PC-3 (cell line): ENCODE measurements around the gene ADGRE1. TPM values are rescaled to one million over a fixed set of nuclear protein-coding genes. Genes with fewer than 3 reads are reported as not detected.

Experiments
- ATAC-seq: fragments of 200-7000 bp; cut with Tn5 transposase; 2 replicates; pipeline ENCODE4 v1.9.1; 2020; ENCODE audit warnings: mild to moderate bottlenecking, moderate library complexity
- BruUV-seq: library from RNA; stranded (reverse); fragments of 400-500 nt; replicated peaks from 2 replicates; lab custom pipeline; 2021; lab: Mats Ljungman, UMichigan
- CTCF ChIA-PET: fragments of 300-600 bp; sonication (Branson Sonifier 250); formaldehyde crosslinking; loops from one replicate; lab custom pipeline; 2022; ENCODE audit warnings: antibody characterized with exemption; lab: Charles Lee
- POLR2A ChIA-PET: fragments of 300-600 bp; sonication (Branson Sonifier 250); formaldehyde crosslinking; loops from one replicate; lab custom pipeline; 2022; ENCODE audit warnings: antibody characterized with exemption; ENCODE audit not compliant: unreplicated experiment; lab: Charles Lee
- DNase-seq: peaks from one replicate; pipeline ENCODE4 v3.0.0-alpha.2; 2015
- H2AFZ ChIP-seq: fragments of 300-600 bp; sonication (generic); 2 replicates; pipeline ENCODE4 v1.6.0; 2016; ENCODE audit warnings: antibody characterized with exemption, low read length
- H3F3A ChIP-seq: fragments of 300-600 bp; sonication (generic); one replicate; pipeline ENCODE4 v1.6.0; 2017; ENCODE audit warnings: antibody characterized with exemption, low read length, control low read depth, mild to moderate bottlenecking; ENCODE audit not compliant: unreplicated experiment
- H3K27ac ChIP-seq: fragments of 300-600 bp; sonication (generic); 2 replicates; pipeline ENCODE4 v1.5.1; 2016; ENCODE audit warnings: mild to moderate bottlenecking, low read length
- H3K27me3 ChIP-seq: fragments of 300-600 bp; sonication (generic); 2 replicates; pipeline ENCODE4 v1.6.1; 2016; ENCODE audit warnings: low read length, mixed read lengths
- H3K36me3 ChIP-seq: fragments of 300-600 bp; sonication (generic); 2 replicates; pipeline ENCODE4 v1.6.1; 2016; ENCODE audit warnings: low read depth, mixed run types, low read length, mixed read lengths
- H3K4me1 ChIP-seq: fragments of 300-600 bp; sonication (generic); 2 replicates; pipeline ENCODE4 v1.5.1; 2016; ENCODE audit warnings: low read length; ENCODE audit not compliant: insufficient read depth
- H3K4me2 ChIP-seq: fragments of 300-600 bp; sonication (generic); 2 replicates; pipeline ENCODE4 v1.6.0; 2016; ENCODE audit warnings: low read length
- H3K4me3 ChIP-seq: fragments of 300-600 bp; sonication (generic); 2 replicates; pipeline ENCODE4 v1.5.1; 2016; ENCODE audit warnings: mild to moderate bottlenecking, low read length, mixed read lengths
- H3K79me2 ChIP-seq: fragments of 300-600 bp; sonication (generic); 2 replicates; pipeline ENCODE4 v1.6.1; 2017; ENCODE audit warnings: low read length, mixed read lengths
- H3K9ac ChIP-seq: fragments of 300-600 bp; sonication (generic); 2 replicates; pipeline ENCODE4 v1.6.0; 2016; ENCODE audit warnings: mild to moderate bottlenecking, low read length
- H3K9me2 ChIP-seq: fragments of 300-600 bp; sonication (generic); replicated peaks from 2 replicates; pipeline ENCODE4 v1.6.1; 2016; ENCODE audit warnings: mixed run types, low read length, mixed read lengths
- H3K9me3 ChIP-seq: fragments of 300-600 bp; sonication (generic); 2 replicates; pipeline ENCODE4 v1.6.1; 2016; ENCODE audit warnings: low read length, mixed read lengths
- H4K20me1 ChIP-seq: fragments of 300-600 bp; sonication (generic); 2 replicates; pipeline ENCODE4 v1.6.1; 2016; ENCODE audit warnings: low read length, mixed read lengths
- EZH2 ChIP-seq: fragments of 300-600 bp; sonication (generic); IDR thresholded peaks from one replicate; pipeline ENCODE4 v1.6.1; 2017; ENCODE audit warnings: antibody characterized with exemption, mild to moderate bottlenecking, low read length; ENCODE audit not compliant: unreplicated experiment
- EZH2phosphoT487 ChIP-seq: fragments of 300-600 bp; sonication (generic); IDR thresholded peaks from 2 replicates; pipeline ENCODE4 v1.6.1; 2018; ENCODE audit warnings: mild to moderate bottlenecking, antibody characterized with exemption, low read length, borderline replicate concordance
- intact Hi-C: fragments of 100-400 bp; cut with micrococcal nuclease; formaldehyde crosslinking; loops from 2 replicates; pipeline ENCODE4 v1.9.0; 2023
- total RNA-seq: library from RNA; depleted of rRNA; stranded (reverse); fragments of >200 nt; gene quantifications from 2 replicates; pipeline ENCODE4 v1.2.3, GENCODE V29; 2014
- TF ChIP-seq, protein P1 (sequence below): fragments of 300-600 bp; sonication (generic); conservative IDR thresholded peaks from 2 replicates; pipeline ENCODE4 v1.5.1; 2017; ENCODE audit warnings: antibody characterized with exemption, low read depth, mild to moderate bottlenecking, low read length

Gene ADGRE1
- total RNA-seq, 1 experiment from 2014 or later, result not detected

DNA sequence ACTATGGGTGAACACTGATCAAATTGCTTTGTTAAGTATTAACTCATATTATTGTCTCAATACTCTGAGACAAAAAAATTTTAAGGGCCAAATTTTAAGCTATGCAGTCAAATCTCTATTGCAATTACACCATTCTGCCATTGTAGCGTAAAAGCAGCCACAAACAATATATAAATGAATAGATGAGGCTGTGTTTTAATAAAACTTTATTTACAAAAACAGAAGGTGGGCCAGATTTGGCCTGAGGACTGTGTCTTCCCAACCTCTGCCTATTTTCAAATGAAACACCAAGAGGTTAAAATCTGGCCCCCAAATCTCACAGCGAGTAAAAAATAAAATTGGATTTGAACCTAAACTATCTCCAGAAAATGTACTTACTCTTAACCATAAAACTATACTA lies 82.1 kb downstream of the ADGRE1 start:
- no peaks in the 10 kb centered on the region for H3F3A ChIP-seq
- H2AFZ ChIP-seq, result no peak overlapping the region
- BruUV-seq, result no TSS peak
- no peaks in the 10 kb centered on the region for H3K79me2 ChIP-seq
- TF ChIP-seq, protein P1, sequence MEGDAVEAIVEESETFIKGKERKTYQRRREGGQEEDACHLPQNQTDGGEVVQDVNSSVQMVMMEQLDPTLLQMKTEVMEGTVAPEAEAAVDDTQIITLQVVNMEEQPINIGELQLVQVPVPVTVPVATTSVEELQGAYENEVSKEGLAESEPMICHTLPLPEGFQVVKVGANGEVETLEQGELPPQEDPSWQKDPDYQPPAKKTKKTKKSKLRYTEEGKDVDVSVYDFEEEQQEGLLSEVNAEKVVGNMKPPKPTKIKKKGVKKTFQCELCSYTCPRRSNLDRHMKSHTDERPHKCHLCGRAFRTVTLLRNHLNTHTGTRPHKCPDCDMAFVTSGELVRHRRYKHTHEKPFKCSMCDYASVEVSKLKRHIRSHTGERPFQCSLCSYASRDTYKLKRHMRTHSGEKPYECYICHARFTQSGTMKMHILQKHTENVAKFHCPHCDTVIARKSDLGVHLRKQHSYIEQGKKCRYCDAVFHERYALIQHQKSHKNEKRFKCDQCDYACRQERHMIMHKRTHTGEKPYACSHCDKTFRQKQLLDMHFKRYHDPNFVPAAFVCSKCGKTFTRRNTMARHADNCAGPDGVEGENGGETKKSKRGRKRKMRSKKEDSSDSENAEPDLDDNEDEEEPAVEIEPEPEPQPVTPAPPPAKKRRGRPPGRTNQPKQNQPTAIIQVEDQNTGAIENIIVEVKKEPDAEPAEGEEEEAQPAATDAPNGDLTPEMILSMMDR, result no peak
- TF ChIP-seq EZH2phosphoT487, result no peak
- TF ChIP-seq EZH2, result no peak
- no peak overlapping the region for H3K27ac ChIP-seq
- H4K20me1 ChIP-seq, result no peaks in the 10 kb centered on the region
- no peaks in the 10 kb centered on the region for H3K36me3 ChIP-seq
- H3K4me2 ChIP-seq, result no peak overlapping the region
- intact Hi-C loops, result no loop called here
- no peak overlapping the region for H3K9ac ChIP-seq
- H3K9me3 ChIP-seq, result no peaks in the 10 kb centered on the region
- no peaks in the 10 kb centered on the region for H3K9me2 ChIP-seq
- ChIA-PET CTCF (no interaction called here), POLR2A (no interaction called here)
- H3K27me3 ChIP-seq, result peaks cover 27% of the 10 kb centered on the region
- ATAC-seq, result no peak
- no peaks in the 10 kb centered on the region for H3K4me1 ChIP-seq
- H3K4me3 ChIP-seq, result no peak overlapping the region
- DNase-seq, result no peak

DNA sequence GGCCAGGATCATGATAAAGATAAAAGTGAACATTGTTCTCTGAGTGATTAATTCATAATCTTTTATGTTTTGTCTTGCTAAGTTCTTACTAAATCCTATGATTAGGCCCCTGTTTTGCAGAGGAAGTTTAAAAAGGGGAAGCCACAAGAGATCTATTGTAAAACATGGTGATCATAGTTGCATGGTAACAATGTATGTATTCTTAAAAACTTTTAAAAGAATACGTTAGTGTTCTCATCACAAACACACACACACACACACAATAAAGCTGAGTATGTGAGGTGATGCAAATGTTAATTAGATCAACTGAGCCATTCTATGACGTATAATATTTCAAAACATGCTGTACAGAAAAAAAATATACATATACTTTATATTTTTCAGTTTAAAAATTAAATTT lies 82.6 kb downstream of the ADGRE1 start:
- Histone ChIP-seq H3F3A (no peaks in the 10 kb centered on the region), H3K27ac (no peak overlapping the region), H3K4me1 (no peaks in the 10 kb centered on the region), H2AFZ (no peak overlapping the region), H3K79me2 (no peaks in the 10 kb centered on the region), H3K27me3 (peaks cover 32% of the 10 kb centered on the region), H3K36me3 (no peaks in the 10 kb centered on the region), H3K4me2 (no peak overlapping the region), H3K4me3 (no peak overlapping the region), H4K20me1 (no peaks in the 10 kb centered on the region), H3K9me3 (no peaks in the 10 kb centered on the region), H3K9me2 (no peaks in the 10 kb centered on the region), H3K9ac (no peak overlapping the region)
- DNase-seq, result no peak
- ChIA-PET POLR2A (no interaction called here), CTCF (no interaction called here)
- no peak for TF ChIP-seq EZH2phosphoT487
- TF ChIP-seq, protein P1, result no peak
- TF ChIP-seq EZH2, result no peak
- ATAC-seq, result no peak
- no TSS peak for BruUV-seq
- intact Hi-C loops, result no loop called here

DNA sequence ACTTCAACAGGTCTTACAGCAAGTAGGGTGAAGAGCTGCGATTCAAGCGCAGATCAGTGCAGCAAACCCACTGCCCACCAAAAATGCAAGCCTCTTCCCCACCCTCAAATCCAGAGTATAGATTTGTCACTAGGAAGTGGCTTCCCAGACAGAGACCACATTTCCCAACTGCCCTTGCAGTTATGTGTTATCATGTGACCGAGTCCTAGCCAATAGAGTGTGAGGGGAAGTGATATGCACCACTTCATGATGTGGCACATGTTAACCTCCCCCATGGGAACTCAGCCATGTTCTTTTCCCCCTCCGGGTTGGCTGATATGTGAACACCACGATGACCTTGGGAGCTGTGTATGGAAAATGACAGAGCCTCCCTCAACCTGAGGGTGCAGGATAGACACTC lies 83.1 kb downstream of the ADGRE1 start:
- intact Hi-C loops, result no loop called here
- no TSS peak for BruUV-seq
- peaks cover 36% of the 10 kb centered on the region for H3K27me3 ChIP-seq
- H3F3A ChIP-seq, result no peaks in the 10 kb centered on the region
- H3K4me1 ChIP-seq, result no peaks in the 10 kb centered on the region
- no peaks in the 10 kb centered on the region for H3K9me3 ChIP-seq
- TF ChIP-seq EZH2phosphoT487 (no peak), EZH2 (no peak)
- TF ChIP-seq, protein P1, result no peak
- no peaks in the 10 kb centered on the region for H3K36me3 ChIP-seq
- no peaks in the 10 kb centered on the region for H3K9me2 ChIP-seq
- H3K4me2 ChIP-seq, result no peak overlapping the region
- no peak for DNase-seq
- CTCF ChIA-PET, result no interaction called here
- H3K9ac ChIP-seq, result no peak overlapping the region
- H3K27ac ChIP-seq, result no peak overlapping the region
- no peaks in the 10 kb centered on the region for H3K79me2 ChIP-seq
- H2AFZ ChIP-seq, result no peak overlapping the region
- POLR2A ChIA-PET, result no interaction called here
- H4K20me1 ChIP-seq, result no peaks in the 10 kb centered on the region
- H3K4me3 ChIP-seq, result no peak overlapping the region
- ATAC-seq, result no peak
